Esophagus squamous epithelium (tissue), 4 donors: ENCODE results near the gene SEMA5A.

Source experiments
- CTCF ChIP-seq, 6 experiments: fragments of 450-650 bp in 4 of 6; fragments of 200-600 bp in 2 of 6; sonication (generic) in 2 of 6; IDR thresholded peaks; one replicate each; pipeline ENCODE4 v1.5.1; 2016 to 2019; ENCODE audit warnings: antibody characterized with exemption in 6 of 6, mild to moderate bottlenecking in 4 of 6, moderate library complexity in 4 of 6
- POLR2A ChIP-seq, 4 donors: fragments of 450-650 bp; IDR thresholded peaks; one replicate each; pipeline ENCODE4 v1.6.1; 2017; ENCODE audit warnings: antibody characterized with exemption in 4 of 4, mild to moderate bottlenecking in 4 of 4, moderate library complexity in 3 of 4

GRCh38 chr5:9396285-9396770 lies 149.5 kb downstream of the SEMA5A start:
- TF ChIP-seq CTCF (IDR thresholded peaks at IDR 0.05) (no peak), POLR2A (IDR thresholded peaks at IDR 0.05) (no peak)
